ENCODE measurements around the gene DOHH.

DNA sequence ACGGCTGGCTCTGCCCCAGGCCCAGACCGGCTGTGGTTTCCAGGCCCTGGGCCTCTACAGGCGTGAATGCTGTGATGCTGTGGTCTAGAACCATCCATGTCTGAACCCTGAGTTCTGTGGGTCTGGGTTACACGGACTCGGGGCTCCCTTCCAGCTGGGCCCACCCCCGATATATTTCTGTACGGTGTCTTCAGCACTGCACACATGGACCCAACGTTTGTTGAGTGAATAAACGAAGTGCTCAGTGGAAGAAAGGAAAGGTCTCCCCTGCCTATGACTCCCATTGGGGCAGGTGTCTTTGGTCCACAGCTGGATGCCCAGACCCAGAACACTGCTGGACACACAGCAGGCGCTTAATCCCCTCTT lies 45.2 kb upstream of the DOHH start:
- TF ChIP-seq, protein P1, sequence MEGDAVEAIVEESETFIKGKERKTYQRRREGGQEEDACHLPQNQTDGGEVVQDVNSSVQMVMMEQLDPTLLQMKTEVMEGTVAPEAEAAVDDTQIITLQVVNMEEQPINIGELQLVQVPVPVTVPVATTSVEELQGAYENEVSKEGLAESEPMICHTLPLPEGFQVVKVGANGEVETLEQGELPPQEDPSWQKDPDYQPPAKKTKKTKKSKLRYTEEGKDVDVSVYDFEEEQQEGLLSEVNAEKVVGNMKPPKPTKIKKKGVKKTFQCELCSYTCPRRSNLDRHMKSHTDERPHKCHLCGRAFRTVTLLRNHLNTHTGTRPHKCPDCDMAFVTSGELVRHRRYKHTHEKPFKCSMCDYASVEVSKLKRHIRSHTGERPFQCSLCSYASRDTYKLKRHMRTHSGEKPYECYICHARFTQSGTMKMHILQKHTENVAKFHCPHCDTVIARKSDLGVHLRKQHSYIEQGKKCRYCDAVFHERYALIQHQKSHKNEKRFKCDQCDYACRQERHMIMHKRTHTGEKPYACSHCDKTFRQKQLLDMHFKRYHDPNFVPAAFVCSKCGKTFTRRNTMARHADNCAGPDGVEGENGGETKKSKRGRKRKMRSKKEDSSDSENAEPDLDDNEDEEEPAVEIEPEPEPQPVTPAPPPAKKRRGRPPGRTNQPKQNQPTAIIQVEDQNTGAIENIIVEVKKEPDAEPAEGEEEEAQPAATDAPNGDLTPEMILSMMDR (IDR thresholded peaks at IDR 0.05; ENCODE audit: low read depth, low read length, missing input control), result no peak
- TF ChIP-seq JUND (IDR thresholded peaks at IDR 0.05) (no peak), NR2F2 (IDR thresholded peaks at IDR 0.05) (no peak)
- TF ChIP-seq, protein P2, sequence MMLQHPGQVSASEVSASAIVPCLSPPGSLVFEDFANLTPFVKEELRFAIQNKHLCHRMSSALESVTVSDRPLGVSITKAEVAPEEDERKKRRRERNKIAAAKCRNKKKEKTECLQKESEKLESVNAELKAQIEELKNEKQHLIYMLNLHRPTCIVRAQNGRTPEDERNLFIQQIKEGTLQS (IDR thresholded peaks at IDR 0.05), result no peak

Measured in liver (tissue), 3 donors.